WERI-Rb-1 (cell line): ENCODE data around the gene SHROOM3.

Experiments used
- DNase-seq: peaks from one replicate; pipeline ENCODE4 v3.0.0-alpha.2; 2020
- H3K27ac ChIP-seq: fragments of 250-450 bp; sonication (Bioruptor Pico); 2 replicates; pipeline ENCODE4 v1.5.1; 2020; ENCODE audit warnings: mild to moderate bottlenecking, moderate library complexity
- H3K27me3 ChIP-seq: fragments of 250-450 bp; sonication (Bioruptor Pico); 2 replicates; pipeline ENCODE4 v1.5.1; 2021; ENCODE audit warnings: mild to moderate bottlenecking, low read depth, moderate library complexity; ENCODE audit not compliant: insufficient read depth, severe bottlenecking
- H3K36me3 ChIP-seq: fragments of 250-450 bp; sonication (Bioruptor Pico); 2 replicates; pipeline ENCODE4 v1.5.1; 2020; ENCODE audit warnings: mild to moderate bottlenecking, moderate library complexity
- H3K4me3 ChIP-seq: 2 replicates; pipeline ENCODE4 v1.5.1; 2011; ENCODE audit warnings: low read depth, mild to moderate bottlenecking, control low read depth, low read length
- H3K9me3 ChIP-seq: fragments of 250-450 bp; sonication (Bioruptor Pico); 2 replicates; pipeline ENCODE4 v1.5.1; 2021; ENCODE audit warnings: mild to moderate bottlenecking, moderate library complexity; ENCODE audit not compliant: severe bottlenecking
- TF ChIP-seq, protein P1 (sequence below): IDR thresholded peaks from 2 replicates; pipeline ENCODE4 v1.5.1; 2011; ENCODE audit warnings: low read depth, mild to moderate bottlenecking, control low read depth, inconsistent platforms, low read length

The SHROOM3 gene

DNA sequence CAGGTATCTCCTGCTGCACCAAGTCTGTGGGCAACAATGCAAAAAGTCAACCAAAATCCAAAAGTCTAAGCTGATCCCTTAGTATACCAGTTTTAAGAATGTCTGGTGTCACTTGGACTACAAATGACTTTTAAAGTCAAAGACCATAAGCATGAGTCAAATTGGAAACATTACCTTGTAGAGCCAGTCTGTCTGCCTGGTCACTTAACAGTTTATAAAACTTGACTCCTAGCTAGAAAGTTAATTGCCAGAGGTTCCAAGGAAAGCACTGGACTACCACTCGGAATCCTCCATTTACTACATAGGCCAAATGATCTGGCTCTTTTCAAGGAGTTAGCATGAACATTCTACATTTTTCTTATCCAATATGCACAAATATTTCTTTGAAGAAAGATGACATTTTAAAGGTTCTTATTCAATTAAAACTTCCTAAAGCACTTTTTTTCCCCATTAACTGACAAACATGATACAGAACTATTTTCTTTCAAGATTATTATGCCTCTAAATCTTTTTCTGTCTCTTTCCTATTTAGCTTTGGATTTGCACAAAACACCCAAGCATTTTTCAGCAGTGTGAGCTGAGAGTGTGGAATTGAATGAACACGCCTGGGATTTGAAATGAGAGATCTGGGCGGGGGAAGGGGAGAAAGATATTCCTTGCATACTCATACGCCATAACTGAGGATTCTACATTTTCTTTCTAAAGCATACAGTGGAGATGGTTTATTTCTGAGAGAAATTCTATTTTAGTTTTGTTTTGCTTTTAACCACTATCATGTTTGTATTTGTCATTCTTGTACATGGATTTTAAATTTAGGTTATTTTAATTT lies 188.4 kb downstream of the SHROOM3 start:
- TF ChIP-seq, protein P1, sequence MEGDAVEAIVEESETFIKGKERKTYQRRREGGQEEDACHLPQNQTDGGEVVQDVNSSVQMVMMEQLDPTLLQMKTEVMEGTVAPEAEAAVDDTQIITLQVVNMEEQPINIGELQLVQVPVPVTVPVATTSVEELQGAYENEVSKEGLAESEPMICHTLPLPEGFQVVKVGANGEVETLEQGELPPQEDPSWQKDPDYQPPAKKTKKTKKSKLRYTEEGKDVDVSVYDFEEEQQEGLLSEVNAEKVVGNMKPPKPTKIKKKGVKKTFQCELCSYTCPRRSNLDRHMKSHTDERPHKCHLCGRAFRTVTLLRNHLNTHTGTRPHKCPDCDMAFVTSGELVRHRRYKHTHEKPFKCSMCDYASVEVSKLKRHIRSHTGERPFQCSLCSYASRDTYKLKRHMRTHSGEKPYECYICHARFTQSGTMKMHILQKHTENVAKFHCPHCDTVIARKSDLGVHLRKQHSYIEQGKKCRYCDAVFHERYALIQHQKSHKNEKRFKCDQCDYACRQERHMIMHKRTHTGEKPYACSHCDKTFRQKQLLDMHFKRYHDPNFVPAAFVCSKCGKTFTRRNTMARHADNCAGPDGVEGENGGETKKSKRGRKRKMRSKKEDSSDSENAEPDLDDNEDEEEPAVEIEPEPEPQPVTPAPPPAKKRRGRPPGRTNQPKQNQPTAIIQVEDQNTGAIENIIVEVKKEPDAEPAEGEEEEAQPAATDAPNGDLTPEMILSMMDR, result no peak
- Histone ChIP-seq H3K4me3 (no peak overlapping the region), H3K27me3 (no peaks in the 10 kb centered on the region), H3K27ac (no peak overlapping the region), H3K36me3 (no peaks in the 10 kb centered on the region), H3K9me3 (no peaks in the 10 kb centered on the region)
- no peak for DNase-seq

DNA sequence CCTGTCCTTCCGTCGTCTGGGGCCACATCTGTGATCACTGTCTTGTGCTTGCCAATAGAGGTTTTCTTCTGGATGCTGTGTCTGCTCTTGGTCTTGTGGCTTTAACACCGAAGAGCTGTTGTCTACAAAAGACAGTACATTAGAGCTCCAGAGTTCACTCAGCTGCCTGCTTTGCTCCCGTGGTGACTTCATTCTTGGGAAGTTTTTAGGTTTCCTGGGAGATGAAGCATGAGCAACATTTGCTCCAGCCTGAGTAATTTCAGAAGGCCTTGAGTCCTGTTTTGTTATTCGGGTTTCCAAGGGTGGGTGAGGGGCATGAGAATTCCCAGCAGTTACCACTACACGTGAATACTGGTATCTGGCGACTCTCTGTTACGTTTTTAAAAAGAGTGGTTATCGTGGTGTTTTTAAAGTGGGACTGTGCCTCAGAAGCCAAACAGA lies 189.2 kb downstream of the SHROOM3 start:
- Histone ChIP-seq H3K27ac (no peak overlapping the region), H3K9me3 (no peaks in the 10 kb centered on the region), H3K27me3 (no peaks in the 10 kb centered on the region), H3K36me3 (no peaks in the 10 kb centered on the region), H3K4me3 (no peak overlapping the region)
- TF ChIP-seq, protein P1, result no peak
- no peak for DNase-seq

DNA sequence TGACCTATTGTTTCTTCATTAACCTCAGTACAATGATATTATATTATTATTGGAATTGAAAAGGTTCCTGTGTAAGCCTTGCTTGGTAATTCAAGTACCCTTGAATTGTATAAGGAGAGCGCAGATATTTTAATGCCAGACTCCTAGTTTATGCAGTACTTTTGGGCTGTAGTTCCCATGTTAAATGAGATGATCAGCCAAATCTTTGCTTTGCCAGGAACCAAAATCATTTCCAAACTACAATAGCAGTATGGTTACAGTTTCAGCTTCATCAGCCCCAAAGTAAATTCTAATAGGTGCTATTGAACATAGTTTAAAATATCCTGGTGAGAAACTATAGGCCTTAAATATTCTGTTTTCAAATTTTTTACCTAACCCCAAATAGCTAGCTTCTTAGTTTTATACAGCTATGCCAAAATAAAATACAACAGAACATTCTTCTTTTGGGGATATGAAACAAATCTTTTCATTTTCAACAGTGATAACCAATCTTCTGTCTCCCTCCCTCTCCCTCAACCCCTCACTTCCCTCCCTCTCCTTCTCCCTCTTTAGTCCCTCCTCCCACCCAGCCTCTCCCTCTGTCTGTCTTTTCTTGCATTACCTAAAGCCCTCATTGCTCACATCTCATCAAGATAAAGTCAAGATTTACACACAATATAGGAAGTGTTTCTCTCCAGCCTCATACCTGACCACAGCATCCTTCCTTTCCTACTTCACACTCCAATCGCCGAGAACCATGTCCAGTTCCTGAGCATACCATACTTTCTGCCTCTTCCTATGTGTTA lies 190.1 kb downstream of the SHROOM3 start:
- no peaks in the 10 kb centered on the region for H3K9me3 ChIP-seq
- H3K36me3 ChIP-seq, result no peaks in the 10 kb centered on the region
- TF ChIP-seq, protein P1, result no peak
- no peak overlapping the region for H3K4me3 ChIP-seq
- H3K27ac ChIP-seq, result no peak overlapping the region
- H3K27me3 ChIP-seq, result no peaks in the 10 kb centered on the region
- no peak for DNase-seq

DNA sequence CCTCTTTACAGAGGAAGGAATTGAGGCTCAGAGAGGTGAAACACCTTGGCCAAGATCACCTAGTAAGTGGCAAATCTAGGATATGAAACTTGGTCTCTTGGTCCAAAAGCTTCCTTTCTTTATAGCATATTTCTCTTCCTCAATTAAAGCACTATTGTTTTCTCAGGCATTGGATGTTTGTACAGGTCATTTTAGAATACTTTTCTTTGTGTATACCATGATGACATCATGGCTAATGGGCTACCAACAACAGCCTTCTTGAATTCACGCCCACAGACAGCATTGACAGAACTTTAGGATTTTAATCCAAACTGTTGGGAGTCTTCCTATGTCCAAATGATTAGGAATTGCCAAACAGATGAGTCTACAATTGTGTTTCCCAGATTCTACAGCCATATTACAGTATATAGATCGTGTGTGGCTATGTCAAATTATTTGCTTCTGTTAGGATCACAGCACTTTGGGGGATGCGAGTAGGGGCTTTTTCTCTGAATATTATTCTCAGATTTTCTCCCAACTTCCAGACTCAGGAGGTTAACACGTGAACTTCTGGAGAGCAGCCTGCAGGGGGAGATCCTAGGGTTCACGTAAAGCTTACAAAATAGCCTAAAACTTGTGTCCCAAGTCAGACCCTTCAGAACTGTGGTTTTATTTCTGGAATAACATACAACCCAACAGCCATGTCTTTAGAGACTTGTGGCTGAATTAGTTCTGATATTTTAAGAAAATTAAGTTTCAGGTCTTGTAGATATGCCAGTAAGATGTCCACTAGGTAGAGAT lies 191.8 kb downstream of the SHROOM3 start:
- no peaks in the 10 kb centered on the region for H3K27me3 ChIP-seq

DNA sequence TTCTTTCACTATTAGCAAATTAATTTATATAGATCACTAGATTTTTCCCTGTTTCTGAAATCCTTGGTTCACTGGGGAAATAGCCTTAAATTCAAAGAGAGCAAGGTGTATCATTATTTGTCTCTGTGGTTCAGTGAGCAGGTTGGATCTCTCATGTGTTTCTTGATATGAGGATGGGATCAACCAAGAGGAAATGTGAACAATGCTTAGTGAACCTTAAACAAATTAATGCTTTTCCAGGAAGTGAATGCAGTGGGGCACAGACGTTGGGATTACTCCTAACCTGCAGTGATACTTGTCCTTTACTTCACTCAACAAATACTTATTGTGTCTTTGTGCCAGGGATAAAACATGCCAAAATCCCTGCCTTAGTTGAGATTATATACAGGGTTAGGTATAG lies 193.2 kb downstream of the SHROOM3 start:
- DNase-seq, result no peak
- H3K27me3 ChIP-seq, result no peaks in the 10 kb centered on the region
- no peaks in the 10 kb centered on the region for H3K9me3 ChIP-seq
- no peak overlapping the region for H3K4me3 ChIP-seq
- TF ChIP-seq, protein P1, result no peak
- H3K27ac ChIP-seq, result no peak overlapping the region
- H3K36me3 ChIP-seq, result no peaks in the 10 kb centered on the region

More for the DNA sequence above, 191.8 kb downstream of the SHROOM3 start:
- Histone ChIP-seq H3K36me3 (no peaks in the 10 kb centered on the region), H3K9me3 (no peaks in the 10 kb centered on the region), H3K4me3 (no peak overlapping the region), H3K27ac (no peak overlapping the region)
- TF ChIP-seq, protein P1, result peak; percentile 48
- no peak for DNase-seq
